Neural progenitor cell (in vitro differentiated cells): ENCODE results near the gene FOXK1.

Experiments used
- CTCF ChIP-seq: fragments of 200-600 bp; sonication (generic); IDR thresholded peaks from 2 replicates; pipeline ENCODE4 v1.5.1; 2017; ENCODE audit warnings: antibody characterized with exemption, mild to moderate bottlenecking
- EZH2 ChIP-seq: fragments of 200-600 bp; sonication (generic); IDR thresholded peaks from 2 replicates; pipeline ENCODE4 v1.6.1; 2017; ENCODE audit warnings: antibody characterized with exemption, mild to moderate bottlenecking, moderate library complexity

DNA sequence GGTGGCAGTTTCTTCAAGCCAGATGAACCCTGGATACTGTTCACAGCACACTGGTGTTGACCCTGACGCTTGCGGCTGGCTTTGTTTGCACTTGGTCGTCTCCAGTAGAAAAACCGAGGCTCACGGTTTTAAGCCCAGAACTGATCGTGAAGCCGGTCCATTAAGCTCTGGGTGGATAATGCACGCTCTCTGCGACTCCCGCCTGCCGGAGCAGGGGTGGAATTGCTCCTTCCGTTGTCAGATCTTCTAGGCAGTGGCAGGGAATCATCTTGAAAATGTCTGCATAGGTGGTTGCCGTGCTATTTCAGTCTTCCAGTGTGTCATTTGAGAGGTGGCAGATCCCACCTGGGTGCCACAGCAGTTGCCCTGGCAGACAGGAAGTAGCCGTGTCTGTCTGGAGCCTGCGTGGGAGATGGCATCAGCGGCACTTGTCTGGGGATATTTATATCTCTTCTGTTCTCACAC is 57.5 kb downstream of the FOXK1 start:
- TF ChIP-seq EZH2 (no peak), CTCF (no peak)
